Measurements from ENCODE around the gene OTUD4.
"Not testable (repeated sequence)": the region's sequence is repeated elsewhere in the genome, so short reads cannot be mapped to it uniquely, and the experiment has no call there.

OTUD4 gene

DNA sequence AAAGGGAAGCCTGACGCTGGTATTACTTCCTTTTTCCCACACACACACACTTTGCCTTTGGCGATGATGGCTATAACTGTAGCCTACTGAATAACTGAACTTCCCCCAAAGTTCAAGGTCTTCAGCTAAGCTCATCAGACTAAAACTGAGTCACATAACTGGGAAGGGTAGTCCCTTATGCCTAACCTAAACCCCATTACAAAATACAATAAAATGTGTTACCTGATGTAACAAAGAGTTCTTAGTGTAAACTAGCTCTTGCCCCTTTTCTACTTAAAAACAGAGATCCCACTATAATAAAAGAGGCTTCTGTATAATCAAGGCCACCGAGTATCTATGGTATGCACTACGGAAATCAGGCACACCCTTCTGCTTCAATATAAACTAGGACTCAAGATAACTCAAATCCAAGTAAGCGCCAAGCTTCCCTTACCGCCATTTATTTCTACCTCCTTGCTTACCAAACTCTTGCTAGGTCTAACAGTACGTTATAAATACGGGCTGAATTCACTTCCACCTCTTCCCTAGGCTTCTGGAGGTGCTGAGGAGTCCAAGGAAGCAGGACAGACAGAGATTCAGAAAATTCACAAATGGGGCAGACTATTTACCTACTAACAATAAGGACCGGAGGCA lies 2.4 kb downstream of the OTUD4 start:
- peak; percentile 16 for DNase-seq

DNA sequence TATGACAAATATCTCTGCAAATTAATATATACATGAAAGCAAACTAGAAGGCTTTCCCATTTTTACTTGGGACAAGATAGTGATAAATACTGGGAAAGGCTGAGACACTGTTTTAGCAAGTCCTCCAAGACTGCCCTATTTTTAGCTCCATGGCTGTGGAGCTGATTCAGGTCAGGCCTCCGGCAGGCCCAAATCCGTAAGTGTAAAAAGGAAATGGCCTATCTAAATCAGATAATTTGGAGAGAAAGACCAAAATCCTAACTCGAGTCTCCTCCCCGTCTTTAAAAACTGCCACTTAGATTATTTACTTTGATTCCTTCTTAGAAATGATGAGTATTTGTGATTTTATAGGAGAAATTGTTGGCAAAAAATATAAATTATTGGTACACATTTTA lies 2.9 kb downstream of the OTUD4 start:
- peak; percentile 11 for DNase-seq

DNA sequence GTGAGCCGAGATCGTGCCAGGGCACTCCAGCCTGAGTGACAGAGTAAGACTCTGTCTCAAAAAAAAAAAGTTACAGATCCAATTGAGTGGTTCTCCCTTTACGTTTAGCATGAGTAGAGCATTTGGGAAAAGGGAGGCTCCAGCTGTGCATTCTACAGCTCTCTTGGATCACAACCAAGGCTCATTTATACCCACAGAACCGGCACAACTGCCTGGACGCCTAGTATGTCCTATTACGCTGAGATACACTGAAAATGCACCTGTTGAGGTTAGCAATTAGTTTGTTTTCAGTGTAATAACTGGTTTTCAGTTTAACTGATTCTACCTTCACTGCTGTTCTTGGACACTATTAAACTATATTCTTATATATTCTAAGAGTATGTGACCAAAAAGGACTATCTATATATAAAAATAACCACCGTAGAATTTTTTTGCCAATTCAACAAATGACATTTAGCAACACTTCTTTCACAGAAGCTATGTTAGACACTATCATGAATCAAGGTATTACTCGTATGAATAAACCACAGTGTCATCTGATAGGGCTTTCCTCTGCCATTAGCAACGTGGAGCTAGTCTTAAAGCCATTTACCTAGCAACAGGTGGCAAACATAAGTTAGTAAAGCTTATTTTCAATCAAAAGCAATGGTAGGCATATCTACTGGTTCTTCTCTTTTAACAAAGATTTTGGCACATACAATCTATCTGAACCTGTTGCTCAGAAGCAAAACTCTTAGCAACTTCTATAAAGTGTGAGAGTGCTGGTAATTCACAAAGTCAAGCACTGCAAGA lies 3.6 kb downstream of the OTUD4 start:
- DNase-seq: peak; percentile 64

DNA sequence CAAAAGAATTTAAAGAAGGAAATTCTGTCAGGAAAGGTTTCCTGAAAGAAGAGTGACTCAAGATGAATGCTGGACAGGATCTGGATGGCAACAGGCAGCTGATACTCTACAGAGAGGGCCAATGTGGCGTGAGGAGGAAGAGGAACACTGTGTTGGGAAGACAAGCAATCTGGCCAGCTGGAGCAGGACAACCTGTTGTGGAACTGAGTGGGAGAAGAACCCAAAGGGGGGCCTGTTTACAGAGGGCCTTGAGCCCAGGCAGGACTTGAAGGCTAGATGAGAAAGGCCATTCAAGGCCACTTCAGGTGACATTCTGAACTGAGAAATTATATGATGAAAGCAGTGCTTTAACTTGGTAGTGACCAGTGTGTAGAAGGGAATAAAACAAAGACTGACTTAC lies 8.5 kb downstream of the OTUD4 start:
- DNase-seq: no peak

DNA sequence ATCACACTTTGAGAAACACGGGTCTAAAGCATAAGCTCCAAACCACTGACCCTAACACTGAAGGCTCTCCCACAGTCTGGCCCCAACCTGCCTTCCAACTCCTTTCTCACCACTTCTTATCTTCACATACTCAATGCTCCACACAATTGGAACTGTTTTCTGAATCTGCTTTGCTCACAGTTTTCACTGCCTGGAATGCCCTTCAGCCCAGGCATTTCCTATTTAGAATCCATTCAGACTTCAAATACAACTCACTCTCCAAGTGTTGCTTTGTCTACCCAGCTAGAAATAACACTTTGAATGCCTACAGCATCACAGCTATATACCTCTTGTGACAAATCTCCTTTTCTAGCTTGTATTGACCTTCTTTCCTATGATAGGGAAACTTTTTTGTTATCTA lies 10.2 kb downstream of the OTUD4 start:
- DNase-seq: no peak

DNA sequence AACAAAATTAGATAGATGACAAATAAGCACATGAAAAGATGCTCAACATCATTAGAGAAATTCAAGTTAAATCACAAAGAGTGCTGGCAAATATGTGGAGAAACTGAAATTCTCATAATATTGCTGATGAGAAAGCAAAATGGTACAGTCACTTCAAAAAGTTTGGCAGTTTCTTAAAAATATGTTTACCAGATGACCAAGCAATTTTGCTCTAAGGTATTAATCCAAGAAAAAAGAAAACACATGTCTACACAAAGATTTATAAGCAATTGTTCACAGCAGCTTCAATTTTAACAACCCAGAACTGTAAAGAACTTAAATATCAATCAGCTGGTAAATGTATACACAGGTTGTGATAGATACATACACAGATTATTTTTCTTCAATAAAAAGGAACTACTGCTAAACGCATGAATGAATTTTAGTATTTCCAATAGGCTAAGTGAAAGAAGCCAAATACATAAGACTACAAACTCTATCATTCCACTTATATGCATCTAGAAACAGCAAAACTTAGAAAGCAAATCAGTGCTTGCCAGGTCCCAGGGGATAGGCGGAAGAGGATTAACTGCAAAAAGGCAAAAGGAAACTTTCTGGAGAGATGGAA lies 11.7 kb downstream of the OTUD4 start:
- no peak for DNase-seq

DNA sequence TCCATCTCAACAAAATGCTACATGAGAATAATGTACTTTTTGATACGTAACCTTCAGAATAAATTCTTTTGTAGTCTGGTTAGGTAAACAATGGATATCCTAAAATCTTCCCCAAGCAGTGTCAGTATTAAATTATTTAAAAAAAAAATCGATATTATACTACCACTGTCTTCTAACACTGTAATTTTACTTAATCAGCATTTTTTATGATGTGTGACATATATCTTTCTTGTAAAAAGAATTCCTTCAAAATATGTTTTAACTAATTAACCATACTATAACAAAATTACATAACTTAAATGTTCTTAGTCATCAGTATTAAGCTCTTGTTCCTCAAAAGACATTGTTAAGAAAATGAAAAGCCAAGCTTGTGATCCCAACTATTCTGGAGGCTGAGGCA lies 12.5 kb downstream of the OTUD4 start:
- no peak for DNase-seq

DNA sequence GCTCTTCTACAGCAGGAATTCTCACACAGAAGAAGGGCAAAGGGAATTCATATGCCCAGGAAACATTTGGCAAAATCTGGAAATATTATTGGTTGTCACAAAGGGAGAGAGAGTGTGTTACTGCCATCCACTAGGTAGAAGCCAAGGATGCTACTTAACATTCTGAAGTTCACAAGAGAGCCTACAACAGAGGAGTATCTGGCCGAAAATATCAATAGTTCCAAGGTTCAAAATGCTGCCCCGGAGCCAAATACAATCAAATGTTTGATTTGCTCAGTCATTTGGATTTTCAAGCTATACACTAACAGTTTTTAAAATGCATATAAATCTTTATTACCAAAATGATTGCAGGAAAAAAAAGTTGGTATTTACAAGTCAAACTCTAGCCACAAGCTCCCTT lies 18.8 kb downstream of the OTUD4 start:
- no peak for DNase-seq

DNA sequence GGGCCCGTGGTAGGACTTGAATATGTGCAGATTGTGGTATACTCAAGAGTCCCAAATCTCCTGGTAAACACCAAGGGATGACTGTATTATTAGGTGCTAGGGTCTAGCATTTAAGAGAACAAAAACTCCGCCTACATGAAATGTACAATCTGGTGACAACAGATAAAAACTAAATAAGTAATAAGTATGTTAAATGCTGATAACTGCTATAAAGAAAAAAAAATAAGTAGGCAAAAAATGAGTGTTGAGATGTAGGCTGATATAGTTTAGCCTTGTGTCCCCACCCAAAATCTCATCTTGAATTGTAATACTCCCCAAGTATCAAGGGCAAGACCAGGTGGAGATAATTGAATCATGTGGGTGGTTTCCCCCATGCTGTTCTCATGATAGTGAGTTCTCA lies 23.4 kb downstream of the OTUD4 start:
- DNase-seq: no peak

DNA sequence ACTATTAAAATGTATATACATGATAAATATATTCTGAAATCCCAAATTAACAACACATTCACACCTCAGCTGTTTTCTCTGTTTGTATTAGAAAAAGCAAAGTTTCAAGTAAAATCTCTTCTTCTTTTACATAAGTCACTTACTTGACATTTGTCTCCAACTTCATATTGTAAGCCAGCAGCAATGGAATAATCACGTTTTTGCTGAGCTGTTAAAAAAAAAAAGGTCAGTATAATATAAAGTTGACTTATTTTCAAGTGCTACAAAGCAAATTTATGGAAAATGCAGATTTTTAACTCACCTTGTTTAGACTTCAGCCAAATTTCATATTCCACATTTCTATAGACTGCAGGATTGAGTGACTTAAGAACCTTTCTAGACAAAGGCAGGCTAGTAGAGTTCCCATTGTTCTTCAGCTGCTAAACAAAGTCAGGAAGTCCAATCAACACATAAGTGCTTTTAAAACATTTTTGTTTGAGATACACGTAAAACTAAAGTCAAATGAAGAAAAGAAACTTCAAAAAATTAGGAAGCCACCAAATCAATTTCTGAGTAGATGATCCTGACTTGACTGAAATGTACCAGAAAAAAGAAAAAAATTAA lies 25.0 kb downstream of the OTUD4 start:
- no peak for DNase-seq

DNA sequence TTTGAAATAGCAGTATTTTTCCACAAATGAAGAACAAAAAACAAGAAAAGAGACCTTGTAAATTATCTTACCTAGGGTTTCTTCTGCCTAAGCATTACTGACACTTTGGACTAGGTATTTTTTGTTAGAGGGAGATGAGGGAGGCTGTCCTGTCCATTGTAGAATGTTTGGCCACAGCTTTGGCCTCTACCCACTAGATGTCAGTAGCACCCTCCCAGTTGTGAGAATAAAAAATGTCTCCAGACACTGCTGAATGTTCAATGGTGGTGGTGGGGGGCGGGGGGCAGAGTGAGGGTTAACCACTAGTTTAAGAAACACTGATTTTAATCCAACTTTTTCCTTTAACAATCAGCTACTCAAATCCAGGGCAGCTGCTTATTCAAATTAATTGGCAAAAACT lies 25.8 kb downstream of the OTUD4 start:
- peak; percentile 25 for DNase-seq

DNA sequence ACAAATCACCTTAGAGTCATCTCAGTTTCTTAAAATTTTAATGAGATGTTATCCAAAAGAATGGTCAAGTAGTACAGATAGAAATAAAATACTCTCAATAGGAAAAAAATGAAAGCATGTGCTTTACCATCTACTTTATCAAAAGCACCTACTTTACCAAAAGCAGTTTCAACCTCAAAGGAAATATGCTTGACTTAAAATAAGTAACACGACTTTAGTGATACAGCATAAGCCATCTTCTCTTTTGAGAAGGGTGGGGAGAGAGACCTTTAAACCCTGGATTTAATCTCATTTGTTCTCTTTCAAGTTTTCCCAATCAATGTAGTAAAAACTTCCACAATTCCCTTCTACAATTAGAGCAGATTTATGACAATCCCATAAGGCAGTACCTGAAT lies 26.5 kb downstream of the OTUD4 start:
- no peak for DNase-seq

DNA sequence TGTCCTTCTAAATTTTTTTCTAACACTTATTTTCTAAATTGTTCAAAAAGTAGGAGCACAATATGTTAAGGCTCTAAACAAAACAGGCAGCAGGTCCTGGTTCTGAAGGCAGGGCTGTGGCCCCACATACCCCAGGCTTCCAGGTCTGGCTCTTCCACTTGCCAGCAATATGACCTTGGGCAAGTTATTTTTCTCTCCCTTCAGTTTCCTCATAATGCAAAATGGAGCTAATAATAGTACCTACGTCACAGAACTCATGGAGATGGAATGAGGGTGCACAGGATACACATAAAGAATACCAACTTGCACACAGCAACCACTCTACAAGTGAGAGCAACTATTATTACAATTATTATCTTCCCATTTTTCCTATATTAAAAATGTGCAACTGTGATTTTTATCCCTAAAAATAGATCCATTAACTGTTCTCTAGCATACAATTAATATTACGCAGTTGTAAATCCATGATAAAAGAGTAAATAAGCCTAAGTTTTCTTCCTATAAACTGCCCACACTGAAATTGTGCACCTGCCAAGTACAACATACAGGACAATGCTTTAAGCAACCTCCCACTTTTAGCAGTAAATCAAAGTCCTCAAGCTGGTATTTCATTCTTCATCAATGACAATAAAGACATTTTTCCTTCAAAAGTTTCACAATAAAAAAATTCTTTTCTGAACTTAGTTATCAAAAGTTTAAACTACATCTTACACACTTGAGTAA lies 27.0 kb downstream of the OTUD4 start:
- DNase-seq: no peak

DNA sequence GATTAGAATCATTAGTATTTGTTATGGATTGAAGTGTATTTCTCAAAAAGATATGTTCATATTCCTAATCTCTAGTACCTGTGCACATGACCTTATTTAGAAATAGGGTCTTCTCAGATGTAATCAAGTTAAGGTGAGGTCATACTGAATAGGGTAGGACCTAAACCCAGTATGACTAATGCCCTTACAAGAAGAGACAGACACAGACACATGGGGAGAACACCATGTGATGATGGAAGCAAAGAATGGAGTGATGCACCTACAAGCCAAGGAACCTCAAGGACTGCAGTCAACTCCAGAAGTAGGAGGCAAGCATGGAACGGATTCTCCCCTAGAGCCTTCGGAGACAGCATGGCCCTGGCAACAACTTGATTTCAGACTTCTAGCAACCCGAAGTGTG lies 31.4 kb downstream of the OTUD4 start:
- DNase-seq: no peak

DNA sequence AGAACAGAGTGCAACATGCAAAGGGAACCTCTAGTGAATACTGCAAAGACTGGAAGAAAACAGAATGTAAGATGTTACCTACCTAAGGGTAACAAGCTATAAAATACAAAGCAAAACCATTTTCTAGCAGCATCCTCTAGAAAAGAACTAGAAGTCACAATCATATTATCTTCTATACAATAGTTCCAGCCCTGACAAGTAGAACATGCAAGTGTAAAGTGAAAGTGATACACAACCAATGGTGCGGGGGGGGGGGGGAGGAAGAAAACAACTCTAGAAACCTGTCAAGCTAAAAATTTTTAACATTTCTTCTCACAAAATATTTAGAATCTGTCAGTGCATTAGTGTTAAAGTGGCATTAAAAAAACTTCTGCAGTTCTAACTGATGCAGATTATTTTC lies 44.2 kb downstream of the OTUD4 start:
- DNase-seq: not testable (repeated sequence)

DNA sequence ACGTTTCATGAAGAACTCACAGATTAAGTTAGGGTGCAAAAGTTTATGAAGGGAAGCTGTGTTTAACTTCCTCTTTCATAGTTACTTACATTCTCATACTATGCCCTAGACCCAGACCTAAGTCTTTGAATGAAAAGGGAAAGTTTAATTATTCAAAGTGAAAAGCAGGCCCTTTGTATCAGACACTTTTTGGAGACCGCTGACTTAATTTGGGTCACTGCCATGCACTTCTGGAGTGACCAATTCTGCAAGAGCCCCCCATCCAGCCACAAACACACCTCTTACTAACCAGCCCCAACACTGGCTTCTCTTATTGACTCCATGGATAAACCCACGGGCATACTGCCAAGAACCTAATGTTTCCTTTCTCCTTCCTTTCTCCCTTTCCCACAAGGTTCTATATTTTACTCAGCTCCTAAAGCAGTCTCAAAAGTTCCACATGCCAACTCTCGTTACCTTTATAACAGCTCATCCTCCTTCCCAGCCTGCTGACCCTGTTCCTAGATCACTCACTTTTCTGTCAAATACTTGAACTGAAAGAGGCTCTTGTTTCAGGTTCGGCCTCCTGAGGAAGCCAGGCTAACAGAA lies 47.8 kb downstream of the OTUD4 start:
- DNase-seq: no peak

DNA sequence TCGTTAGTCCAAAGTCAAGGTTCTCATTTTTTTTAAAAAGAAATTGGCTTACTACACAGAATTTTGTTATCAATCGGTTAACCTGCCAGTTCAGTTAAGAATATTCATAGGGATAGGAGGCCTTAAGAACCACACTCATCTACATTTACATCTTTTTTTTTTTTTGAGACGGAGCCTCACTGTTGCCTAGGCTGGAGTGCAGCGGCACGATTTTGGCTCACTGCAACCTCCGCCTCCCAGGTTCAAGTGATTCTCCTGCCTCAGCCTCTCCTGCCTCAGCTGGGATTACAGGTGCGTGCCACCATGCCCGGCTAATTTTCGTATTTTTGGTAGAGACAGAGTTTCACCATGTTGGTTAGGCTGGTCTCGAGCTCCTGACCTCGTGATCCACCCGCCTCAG lies 48.5 kb downstream of the OTUD4 start:
- no peak for DNase-seq

DNA sequence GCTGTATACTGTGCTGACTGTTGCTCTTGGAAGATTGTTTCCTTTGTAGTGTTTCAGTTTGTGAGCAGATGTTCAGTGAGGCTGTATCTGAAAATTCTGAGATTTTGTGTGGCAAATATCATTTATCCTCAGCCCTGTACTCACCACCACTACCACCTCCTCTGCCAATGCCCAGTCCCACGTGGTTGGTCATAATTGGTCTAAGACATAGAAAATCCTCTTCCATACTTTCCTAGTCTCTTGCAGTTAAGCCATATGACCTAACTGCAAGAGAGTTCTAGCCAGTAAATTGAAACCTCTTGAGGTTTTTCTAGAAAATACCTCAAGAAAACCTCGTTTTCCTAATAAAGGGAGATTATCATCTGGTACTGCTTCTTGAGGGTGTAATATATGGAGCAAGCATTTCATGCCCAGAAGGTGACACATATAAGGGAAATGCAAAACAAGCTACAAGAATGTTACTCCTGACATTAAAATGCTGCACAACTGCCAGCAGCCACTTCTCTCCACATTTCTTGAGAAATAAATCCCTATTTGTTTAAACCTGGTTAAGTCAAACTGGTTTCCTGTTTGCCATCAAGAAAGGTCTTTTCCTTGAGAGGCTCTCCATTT lies 49.5 kb downstream of the OTUD4 start:
- DNase-seq: no peak

DNA sequence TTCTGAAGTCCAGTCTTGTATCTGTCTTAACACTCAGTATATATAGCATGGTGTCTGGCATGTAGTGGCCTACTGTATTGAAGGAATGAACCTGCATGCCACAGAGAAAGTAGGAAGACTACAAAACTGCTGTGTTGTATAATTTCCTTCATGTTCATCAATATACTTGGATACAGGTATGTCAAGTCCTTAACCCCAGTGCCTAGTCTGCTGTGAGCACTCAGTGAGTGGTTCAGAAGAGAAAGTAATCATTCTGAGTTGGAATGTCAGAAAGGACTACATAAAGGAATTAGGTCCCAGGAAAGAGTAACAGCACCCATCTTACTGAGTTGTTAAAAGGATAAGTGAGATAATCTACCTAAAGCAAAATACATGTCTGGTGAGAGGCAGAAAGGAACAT lies 50.3 kb downstream of the OTUD4 start:
- DNase-seq: no peak

DNA sequence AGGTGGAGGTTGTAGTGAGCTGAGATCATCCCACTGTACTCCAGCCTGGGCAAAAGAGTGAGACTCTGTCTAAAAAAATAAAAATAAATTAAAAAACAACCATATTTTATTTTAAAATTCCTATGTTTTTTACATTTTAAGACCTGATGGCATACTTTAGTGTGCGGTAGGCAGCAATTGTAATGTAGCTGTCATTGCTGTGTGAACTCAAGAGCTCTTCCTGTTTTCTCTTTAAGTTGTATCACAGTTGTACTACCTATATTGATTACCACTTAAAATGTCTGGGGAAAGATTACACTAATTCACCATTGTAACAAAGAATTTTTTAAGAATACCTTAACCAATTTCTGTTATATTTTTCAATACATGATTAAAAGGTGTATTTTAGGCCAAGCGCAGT lies 55.0 kb downstream of the OTUD4 start:
- no peak for DNase-seq

DNA sequence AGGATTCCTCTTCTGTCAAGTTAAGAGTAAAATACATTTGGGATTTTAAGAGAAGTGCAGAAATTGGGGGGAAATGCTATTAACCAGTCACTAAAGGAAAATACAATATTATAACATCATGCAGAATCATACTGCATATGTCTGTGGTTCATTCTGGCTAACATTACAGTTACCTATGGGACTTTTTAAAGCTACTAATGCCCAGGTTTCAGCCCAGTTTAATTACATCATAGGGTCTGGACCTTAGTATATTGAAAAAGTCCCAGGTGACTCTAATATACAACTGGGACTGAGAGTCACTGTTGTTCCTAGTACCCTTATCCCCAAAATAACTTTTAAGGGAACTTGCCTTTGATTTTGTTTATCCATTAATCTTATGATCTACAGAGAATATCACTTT lies 72.3 kb downstream of the OTUD4 start:
- DNase-seq: no peak

DNA sequence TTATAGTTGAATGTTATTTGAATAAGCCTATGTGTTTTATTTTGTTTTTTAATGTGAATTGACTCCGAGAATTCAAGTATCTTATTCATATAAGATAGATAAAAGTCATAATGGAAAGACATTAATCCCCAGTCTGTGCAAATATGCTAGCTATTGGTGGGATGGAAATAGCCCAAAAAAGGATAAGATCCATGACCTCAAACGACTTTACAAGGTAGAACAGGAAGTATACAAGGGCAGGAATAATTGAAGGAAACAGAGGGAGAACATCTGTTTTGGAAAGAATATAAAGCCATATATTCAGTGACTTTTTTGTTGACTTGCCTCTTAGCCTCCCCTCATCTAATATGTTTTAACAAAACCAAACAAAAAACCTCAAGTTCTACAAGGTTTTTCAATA lies 73.3 kb downstream of the OTUD4 start:
- no peak for DNase-seq

DNA sequence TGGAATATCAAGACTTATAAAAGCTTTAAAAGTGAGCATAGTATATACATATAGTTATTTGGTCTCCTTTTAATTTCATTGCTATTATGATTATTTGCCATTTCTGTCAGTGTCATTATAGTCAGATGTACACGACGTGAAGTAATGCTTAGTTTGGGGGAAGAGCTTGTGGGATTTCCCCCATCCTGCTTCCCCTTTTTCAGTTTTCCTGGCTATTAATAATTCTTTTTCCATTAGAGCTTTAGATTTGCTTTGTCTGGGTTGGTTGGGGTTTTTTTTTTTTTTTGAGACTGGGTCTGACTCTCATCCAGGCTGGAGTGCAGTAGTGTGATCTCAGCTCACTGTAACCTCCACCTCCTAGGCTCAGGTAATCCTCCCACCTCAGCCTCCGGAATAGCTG lies 76.9 kb downstream of the OTUD4 start:
- DNase-seq: no peak
